D721Med (cell line): ENCODE results near the gene CMC1.

ENCODE experiments used
- DNase-seq: peaks from one replicate; pipeline ENCODE4 v3.0.0; 2011; ENCODE audit warnings: low spot score; ENCODE audit not compliant: insufficient read length
- FAIRE-seq: peaks from 2 replicates; lab custom pipeline; 2011; peaks lifted over from hg19 to GRCh38; lab: Jason Lieb, UNC
- TF ChIP-seq, protein P1 (sequence below): IDR thresholded peaks from 2 replicates; pipeline ENCODE4 v1.5.1; 2012; ENCODE audit warnings: mild to moderate bottlenecking, control low read depth; ENCODE audit not compliant: insufficient read depth; ENCODE audit errors: missing control alignments

The CMC1 gene

GRCh38 chr3:28335246-28335645 lies 93.8 kb downstream of the CMC1 start:
- TF ChIP-seq, protein P1, sequence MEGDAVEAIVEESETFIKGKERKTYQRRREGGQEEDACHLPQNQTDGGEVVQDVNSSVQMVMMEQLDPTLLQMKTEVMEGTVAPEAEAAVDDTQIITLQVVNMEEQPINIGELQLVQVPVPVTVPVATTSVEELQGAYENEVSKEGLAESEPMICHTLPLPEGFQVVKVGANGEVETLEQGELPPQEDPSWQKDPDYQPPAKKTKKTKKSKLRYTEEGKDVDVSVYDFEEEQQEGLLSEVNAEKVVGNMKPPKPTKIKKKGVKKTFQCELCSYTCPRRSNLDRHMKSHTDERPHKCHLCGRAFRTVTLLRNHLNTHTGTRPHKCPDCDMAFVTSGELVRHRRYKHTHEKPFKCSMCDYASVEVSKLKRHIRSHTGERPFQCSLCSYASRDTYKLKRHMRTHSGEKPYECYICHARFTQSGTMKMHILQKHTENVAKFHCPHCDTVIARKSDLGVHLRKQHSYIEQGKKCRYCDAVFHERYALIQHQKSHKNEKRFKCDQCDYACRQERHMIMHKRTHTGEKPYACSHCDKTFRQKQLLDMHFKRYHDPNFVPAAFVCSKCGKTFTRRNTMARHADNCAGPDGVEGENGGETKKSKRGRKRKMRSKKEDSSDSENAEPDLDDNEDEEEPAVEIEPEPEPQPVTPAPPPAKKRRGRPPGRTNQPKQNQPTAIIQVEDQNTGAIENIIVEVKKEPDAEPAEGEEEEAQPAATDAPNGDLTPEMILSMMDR, result no peak
- FAIRE-seq (no peak), DNase-seq (no peak)

- no peak for FAIRE-seq
These were observed 95.8 kb downstream of the CMC1 start for GRCh38 chr3:28337230-28337629.

GRCh38 chr3:28343144-28343543 lies 101.7 kb downstream of the CMC1 start:
- TF ChIP-seq, protein P1, result no peak
- DNase-seq (no peak), FAIRE-seq (no peak)

More at GRCh38 chr3:28337230-28337629, 95.8 kb downstream of the CMC1 start:
- no peak for DNase-seq
- TF ChIP-seq, protein P1, result no peak

DNA sequence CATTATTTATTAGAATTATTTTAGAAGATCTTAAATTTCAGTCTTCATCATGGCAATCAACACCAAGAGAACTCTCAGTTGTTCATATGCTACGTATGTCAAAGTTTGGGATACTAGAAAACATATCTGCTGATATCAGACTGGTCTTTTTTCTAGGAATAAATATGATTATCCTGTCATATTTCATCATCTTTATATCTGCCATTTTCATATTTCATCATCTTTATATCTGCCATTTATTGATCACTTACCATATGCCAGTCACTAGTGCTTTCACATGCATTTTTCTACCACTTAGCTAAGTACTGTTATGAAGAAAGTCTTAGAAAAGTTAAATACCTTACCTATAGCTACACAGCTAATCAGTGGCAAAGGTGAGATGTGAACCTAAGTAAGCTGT lies 104.3 kb downstream of the CMC1 start:
- DNase-seq (no peak), FAIRE-seq (no peak)
- TF ChIP-seq, protein P1, result no peak

DNA sequence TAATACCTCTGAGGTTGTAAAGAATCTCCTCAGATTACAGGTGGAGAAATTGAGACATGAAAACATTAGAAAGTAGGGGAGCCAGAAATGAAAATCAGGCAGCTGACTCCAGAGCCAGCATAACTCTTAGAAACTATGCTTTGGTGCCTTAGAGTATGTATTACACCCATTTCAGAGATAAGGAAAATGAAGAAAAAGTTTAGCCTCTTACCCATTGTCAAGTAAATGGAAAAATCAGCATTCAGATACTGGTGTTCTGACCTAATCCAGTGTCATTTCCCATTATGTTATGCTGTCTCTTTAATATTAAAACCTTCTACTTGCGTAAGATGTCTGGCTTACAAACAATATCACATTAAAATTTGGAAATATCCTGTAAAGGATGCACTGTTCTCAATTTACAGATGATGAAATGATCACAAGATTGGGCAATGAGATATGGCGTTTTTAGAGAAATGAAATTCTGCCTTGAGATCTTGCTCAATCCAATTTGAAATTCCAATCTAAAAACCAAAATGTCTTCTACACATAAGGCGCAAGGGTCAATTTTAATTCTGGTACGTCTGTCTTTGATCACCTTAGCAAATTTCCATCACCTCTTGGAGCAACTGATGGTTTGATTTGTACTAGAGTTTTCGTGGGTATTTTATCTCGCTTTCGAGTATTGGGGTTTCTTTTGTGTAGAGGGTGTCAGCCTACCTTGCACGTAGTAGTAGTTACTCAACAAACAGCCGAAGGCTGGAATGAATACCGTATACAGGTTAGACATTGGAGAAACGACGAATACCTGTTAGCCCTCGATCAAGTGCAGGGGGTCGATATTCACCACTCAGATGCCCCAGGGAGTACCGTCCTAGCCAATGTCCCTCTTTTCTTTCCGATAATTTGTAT lies 106.2 kb downstream of the CMC1 start:
- FAIRE-seq (no peak), DNase-seq (no peak)
- TF ChIP-seq, protein P1, result no peak

GRCh38 chr3:28348265-28348628 lies 106.8 kb downstream of the CMC1 start:
- FAIRE-seq, result no peak
- no peak for DNase-seq
- TF ChIP-seq, protein P1, result no peak
